AG04450 (cell line): ENCODE measurements around the gene CTTN. TPM values are rescaled to one million over a fixed set of nuclear protein-coding genes. Genes with fewer than 3 reads are reported as not detected.
"Not testable (repeated sequence)": the region's sequence is repeated elsewhere in the genome, so short reads cannot be mapped to it uniquely, and the experiment has no call there.

ENCODE experiments used
- CTCF ChIA-PET: fragments of 300-600, 350-600 bp; formaldehyde crosslinking; extraction: SDS; loops from one replicate; lab custom pipeline; 2022; ENCODE audit warnings: antibody characterized with exemption, inconsistent platforms; lab: Charles Lee
- POLR2A ChIA-PET: fragments of 350-600 bp; formaldehyde crosslinking; extraction: SDS; loops from one replicate; lab custom pipeline; 2021; ENCODE audit warnings: antibody characterized with exemption, inconsistent platforms; lab: Yijun Ruan, JAX
- DNase-seq: peaks from one replicate; pipeline ENCODE4 v3.0.0-alpha.2; 2011; ENCODE audit warnings: low read depth, low spot score
- H3K27ac ChIP-seq: one replicate; pipeline ENCODE4 v1.5.1; 2012; ENCODE audit warnings: low read depth, low read length, control low read depth
- H3K27me3 ChIP-seq: one replicate; pipeline ENCODE4 v1.6.0; 2012; ENCODE audit warnings: low read length; ENCODE audit not compliant: control insufficient read depth, insufficient read depth
- H3K4me3 ChIP-seq: 2 replicates; pipeline ENCODE4 v1.5.1; 2011; ENCODE audit warnings: mild to moderate bottlenecking, low read depth, low read length, control low read depth
- H3K9me3 ChIP-seq: 2 replicates; pipeline ENCODE4 v1.5.1; 2012; ENCODE audit warnings: low read length; ENCODE audit not compliant: control insufficient read depth, insufficient read depth
- CTCF ChIP-seq: IDR thresholded peaks from 2 replicates; pipeline ENCODE4 v1.5.1; 2011; ENCODE audit warnings: low read depth, low read length, control low read depth, inconsistent platforms
- polyA plus RNA-seq: library from polyadenylated mRNA; depleted of rRNA; stranded (reverse); fragments of >200 nt; gene quantifications from 2 replicates; pipeline ENCODE4 v1.2.3, GENCODE V29; 2011

The CTTN gene
- polyA plus RNA-seq, 1 experiment: 180 TPM

- Histone ChIP-seq H3K4me3 (no peak overlapping the region), H3K9me3 (no peaks in the 10 kb centered on the region), H3K27ac (no peak overlapping the region), H3K27me3 (no peaks in the 10 kb centered on the region)
- ChIA-PET CTCF (interaction anchor here (1.0 kb wide), 1 partner anchor 10 kb away, joined by 4 read pairs; no protein-coding TSS in a partner anchor), POLR2A (no interaction called here)
- no peak for TF ChIP-seq CTCF
- no peak for DNase-seq
Observed at GRCh38 chr11:70384566-70385152, 13.7 kb upstream of the CTTN start.

GRCh38 chr11:70387564-70387963, 10.8 kb upstream of the CTTN start:
- no peak for DNase-seq
- no peak for TF ChIP-seq CTCF
- no peaks in the 10 kb centered on the region for H3K9me3 ChIP-seq
- H3K27ac ChIP-seq: no peak overlapping the region
- H3K4me3 ChIP-seq: no peak overlapping the region
- H3K27me3 ChIP-seq: no peaks in the 10 kb centered on the region
- ChIA-PET POLR2A (no interaction called here), CTCF (no interaction called here)

GRCh38 chr11:70389201-70389600, 9.1 kb upstream of the CTTN start:
- H3K27ac ChIP-seq: no peak overlapping the region
- no peak overlapping the region for H3K4me3 ChIP-seq
- H3K9me3 ChIP-seq: no peaks in the 10 kb centered on the region
- no peak for DNase-seq
- CTCF ChIA-PET: no interaction called here
- H3K27me3 ChIP-seq: no peaks in the 10 kb centered on the region
- POLR2A ChIA-PET: no interaction called here
- no peak for TF ChIP-seq CTCF

GRCh38 chr11:70390882-70391281, 7.4 kb upstream of the CTTN start:
- CTCF ChIA-PET, H3K27me3 ChIP-seq, H3K4me3 ChIP-seq, POLR2A ChIA-PET, H3K9me3 ChIP-seq, DNase-seq, H3K27ac ChIP-seq: not testable (repeated sequence)

GRCh38 chr11:70394211-70394950, 3.9 kb upstream of the CTTN start:
- ChIA-PET CTCF (no interaction called here), POLR2A (no interaction called here)
- H3K9me3 ChIP-seq: no peaks in the 10 kb centered on the region

More at GRCh38 chr11:70394211-70394950, 3.9 kb upstream of the CTTN start:
- Histone ChIP-seq H3K27ac (no peak overlapping the region), H3K27me3 (no peaks in the 10 kb centered on the region), H3K4me3 (no peak overlapping the region)
- no peak for DNase-seq
- no peak for TF ChIP-seq CTCF
